ENCODE results near the gene TRAM2. TPM values are rescaled to one million over a fixed set of nuclear protein-coding genes. Genes with fewer than 3 reads are reported as not detected.

Gene TRAM2
- total and polyA plus RNA-seq, 2 of the 13 experiments (the other 11 are each of a cell fraction or from before 2014, with no cell fraction given) = 49.1 to 72.5 TPM

DNA sequence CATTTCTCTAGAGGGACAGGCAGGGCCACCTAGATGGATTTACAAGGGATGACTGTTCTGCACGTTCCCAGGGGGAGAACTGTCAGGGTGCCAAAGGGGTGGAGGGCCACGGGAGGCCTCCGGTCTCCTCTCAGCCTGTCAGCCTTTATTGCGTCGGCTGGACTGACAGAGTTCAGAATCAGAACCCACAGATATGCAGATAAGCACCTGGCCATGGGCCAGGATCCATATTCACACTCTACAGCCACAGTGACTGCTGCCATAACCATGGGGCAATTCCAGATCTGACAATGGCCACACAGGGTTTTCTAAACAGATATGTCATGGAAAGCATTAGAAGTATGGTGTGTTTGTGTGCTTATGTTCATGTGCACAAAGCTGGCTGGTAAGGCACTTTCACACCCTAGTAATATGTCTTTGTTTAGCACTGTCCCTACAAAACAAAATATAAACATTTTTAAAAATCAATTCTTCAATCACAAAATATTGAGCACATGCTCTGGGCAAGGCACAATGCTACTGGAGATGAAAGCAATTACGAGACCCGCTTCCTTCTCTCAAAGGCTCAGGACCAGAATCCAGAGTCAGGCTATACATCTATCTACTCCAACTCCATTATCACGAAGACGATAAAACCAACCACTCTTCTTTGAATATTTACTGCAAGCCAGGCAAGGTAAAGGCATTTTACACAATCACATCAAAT, 29.1 kb downstream of the TRAM2 start (continued):
- TF ChIP-seq, protein P1, sequence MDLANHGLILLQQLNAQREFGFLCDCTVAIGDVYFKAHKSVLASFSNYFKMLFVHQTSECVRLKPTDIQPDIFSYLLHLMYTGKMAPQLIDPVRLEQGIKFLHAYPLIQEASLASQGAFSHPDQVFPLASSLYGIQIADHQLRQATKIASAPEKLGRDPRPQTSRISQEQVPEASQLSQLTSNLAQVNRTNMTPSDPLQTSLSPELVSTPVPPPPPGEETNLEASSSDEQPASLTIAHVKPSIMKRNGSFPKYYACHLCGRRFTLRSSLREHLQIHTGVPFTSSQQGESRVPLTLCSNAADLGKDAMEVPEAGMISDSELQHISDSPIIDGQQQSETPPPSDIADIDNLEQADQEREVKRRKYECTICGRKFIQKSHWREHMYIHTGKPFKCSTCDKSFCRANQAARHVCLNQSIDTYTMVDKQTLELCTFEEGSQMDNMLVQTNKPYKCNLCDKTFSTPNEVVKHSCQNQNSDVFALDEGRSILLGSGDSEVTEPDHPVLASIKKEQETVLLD (CRISPR knock-in tag; IDR thresholded peaks at IDR 0.05; ENCODE audit: low read depth) = no peak
- TF ChIP-seq PHF21A (CRISPR knock-in tag; IDR thresholded peaks at IDR 0.05) (peak; percentile 85), SP4 (CRISPR knock-in tag; IDR thresholded peaks at IDR 0.05) (peak; percentile 61; the same call in 1 of the 2 replicates), FOXP1 (IDR thresholded peaks at IDR 0.05) (no peak), FOXP1 (CRISPR knock-in tag; IDR thresholded peaks at IDR 0.05) (peak; percentile 37; the same call in 1 of the 2 replicates), ZNF251 (CRISPR knock-in tag; IDR thresholded peaks at IDR 0.05) (no peak), RXRA (CRISPR knock-in tag; IDR thresholded peaks at IDR 0.05) (peak; percentile 87; the same call in 1 of the 2 replicates), RXRB (CRISPR knock-in tag; IDR thresholded peaks at IDR 0.05; ENCODE audit: borderline replicate concordance) (peak; percentile 89), GLI4 (CRISPR knock-in tag; IDR thresholded peaks at IDR 0.05; ENCODE audit: borderline replicate concordance) (no peak)
- TF ChIP-seq, protein P2, sequence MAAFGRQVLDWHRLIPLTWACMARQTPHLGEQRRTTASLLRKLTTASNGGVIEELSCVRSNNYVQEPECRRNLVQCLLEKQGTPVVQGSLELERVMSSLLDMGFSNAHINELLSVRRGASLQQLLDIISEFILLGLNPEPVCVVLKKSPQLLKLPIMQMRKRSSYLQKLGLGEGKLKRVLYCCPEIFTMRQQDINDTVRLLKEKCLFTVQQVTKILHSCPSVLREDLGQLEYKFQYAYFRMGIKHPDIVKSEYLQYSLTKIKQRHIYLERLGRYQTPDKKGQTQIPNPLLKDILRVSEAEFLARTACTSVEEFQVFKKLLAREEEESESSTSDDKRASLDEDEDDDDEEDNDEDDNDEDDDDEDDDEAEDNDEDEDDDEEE (CRISPR knock-in tag; IDR thresholded peaks at IDR 0.05) = 0 out of 2 replicates have a peak, but pooled peaks have one; percentile 23
- TF ChIP-seq, protein P3, sequence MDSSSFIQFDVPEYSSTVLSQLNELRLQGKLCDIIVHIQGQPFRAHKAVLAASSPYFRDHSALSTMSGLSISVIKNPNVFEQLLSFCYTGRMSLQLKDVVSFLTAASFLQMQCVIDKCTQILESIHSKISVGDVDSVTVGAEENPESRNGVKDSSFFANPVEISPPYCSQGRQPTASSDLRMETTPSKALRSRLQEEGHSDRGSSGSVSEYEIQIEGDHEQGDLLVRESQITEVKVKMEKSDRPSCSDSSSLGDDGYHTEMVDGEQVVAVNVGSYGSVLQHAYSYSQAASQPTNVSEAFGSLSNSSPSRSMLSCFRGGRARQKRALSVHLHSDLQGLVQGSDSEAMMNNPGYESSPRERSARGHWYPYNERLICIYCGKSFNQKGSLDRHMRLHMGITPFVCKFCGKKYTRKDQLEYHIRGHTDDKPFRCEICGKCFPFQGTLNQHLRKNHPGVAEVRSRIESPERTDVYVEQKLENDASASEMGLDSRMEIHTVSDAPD (CRISPR knock-in tag; IDR thresholded peaks at IDR 0.05) = peak; percentile 82
- TF ChIP-seq, protein P4, sequence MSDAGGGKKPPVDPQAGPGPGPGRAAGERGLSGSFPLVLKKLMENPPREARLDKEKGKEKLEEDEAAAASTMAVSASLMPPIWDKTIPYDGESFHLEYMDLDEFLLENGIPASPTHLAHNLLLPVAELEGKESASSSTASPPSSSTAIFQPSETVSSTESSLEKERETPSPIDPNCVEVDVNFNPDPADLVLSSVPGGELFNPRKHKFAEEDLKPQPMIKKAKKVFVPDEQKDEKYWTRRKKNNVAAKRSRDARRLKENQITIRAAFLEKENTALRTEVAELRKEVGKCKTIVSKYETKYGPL (CRISPR knock-in tag; IDR thresholded peaks at IDR 0.05) = no peak
- TF ChIP-seq, protein P5, sequence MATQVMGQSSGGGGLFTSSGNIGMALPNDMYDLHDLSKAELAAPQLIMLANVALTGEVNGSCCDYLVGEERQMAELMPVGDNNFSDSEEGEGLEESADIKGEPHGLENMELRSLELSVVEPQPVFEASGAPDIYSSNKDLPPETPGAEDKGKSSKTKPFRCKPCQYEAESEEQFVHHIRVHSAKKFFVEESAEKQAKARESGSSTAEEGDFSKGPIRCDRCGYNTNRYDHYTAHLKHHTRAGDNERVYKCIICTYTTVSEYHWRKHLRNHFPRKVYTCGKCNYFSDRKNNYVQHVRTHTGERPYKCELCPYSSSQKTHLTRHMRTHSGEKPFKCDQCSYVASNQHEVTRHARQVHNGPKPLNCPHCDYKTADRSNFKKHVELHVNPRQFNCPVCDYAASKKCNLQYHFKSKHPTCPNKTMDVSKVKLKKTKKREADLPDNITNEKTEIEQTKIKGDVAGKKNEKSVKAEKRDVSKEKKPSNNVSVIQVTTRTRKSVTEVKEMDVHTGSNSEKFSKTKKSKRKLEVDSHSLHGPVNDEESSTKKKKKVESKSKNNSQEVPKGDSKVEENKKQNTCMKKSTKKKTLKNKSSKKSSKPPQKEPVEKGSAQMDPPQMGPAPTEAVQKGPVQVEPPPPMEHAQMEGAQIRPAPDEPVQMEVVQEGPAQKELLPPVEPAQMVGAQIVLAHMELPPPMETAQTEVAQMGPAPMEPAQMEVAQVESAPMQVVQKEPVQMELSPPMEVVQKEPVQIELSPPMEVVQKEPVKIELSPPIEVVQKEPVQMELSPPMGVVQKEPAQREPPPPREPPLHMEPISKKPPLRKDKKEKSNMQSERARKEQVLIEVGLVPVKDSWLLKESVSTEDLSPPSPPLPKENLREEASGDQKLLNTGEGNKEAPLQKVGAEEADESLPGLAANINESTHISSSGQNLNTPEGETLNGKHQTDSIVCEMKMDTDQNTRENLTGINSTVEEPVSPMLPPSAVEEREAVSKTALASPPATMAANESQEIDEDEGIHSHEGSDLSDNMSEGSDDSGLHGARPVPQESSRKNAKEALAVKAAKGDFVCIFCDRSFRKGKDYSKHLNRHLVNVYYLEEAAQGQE (IDR thresholded peaks at IDR 0.05; ENCODE audit: borderline replicate concordance in 1 of 2, low read depth in 1 of 2, low read length in 2 of 2) = 0 out of 4 replicates have a peak, but pooled peaks of 1 of the 2 experiments have one; percentile 52
- TF ChIP-seq, protein P6, sequence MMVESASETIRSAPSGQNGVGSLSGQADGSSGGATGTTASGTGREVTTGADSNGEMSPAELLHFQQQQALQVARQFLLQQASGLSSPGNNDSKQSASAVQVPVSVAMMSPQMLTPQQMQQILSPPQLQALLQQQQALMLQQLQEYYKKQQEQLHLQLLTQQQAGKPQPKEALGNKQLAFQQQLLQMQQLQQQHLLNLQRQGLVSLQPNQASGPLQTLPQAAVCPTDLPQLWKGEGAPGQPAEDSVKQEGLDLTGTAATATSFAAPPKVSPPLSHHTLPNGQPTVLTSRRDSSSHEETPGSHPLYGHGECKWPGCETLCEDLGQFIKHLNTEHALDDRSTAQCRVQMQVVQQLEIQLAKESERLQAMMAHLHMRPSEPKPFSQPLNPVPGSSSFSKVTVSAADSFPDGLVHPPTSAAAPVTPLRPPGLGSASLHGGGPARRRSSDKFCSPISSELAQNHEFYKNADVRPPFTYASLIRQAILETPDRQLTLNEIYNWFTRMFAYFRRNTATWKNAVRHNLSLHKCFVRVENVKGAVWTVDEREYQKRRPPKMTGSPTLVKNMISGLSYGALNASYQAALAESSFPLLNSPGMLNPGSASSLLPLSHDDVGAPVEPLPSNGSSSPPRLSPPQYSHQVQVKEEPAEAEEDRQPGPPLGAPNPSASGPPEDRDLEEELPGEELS (CRISPR knock-in tag; IDR thresholded peaks at IDR 0.05) = peak; percentile 72

All from HepG2 (cell line).